GM19328 (cell line): Measurements from ENCODE around the gene LAMA4.
"Not testable (repeated sequence)": the region's sequence is repeated elsewhere in the genome, so short reads cannot be mapped to it uniquely, and the experiment has no call there.

ENCODE experiments used
- ATAC-seq: cut with Tn5 transposase; IDR thresholded peaks from one replicate; pipeline ENCODE4 v1.9.1; 2021; ENCODE audit warnings: mild to moderate bottlenecking, moderate library complexity; ENCODE audit not compliant: unreplicated experiment

LAMA4 gene

DNA sequence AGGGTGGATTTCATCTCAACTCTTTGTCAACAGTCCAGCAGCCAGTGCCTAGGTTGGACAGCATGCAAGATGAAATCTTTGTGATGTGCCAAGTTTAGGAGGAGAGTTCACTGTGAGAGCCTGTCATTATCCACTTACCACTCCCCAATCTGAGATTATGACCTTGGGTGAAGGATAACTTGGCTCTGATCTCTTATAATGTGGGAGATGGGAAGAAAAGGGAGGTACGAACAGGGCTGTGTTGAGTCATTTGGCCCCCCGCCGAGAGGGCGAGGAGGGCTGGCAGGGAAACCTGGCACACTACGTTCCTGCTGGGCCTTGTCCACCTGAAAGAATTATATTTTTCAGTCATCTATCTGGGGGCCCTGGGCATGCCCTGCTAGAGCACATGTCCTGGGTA, 35.8 kb downstream of the LAMA4 start:
- ATAC-seq = no peak

DNA sequence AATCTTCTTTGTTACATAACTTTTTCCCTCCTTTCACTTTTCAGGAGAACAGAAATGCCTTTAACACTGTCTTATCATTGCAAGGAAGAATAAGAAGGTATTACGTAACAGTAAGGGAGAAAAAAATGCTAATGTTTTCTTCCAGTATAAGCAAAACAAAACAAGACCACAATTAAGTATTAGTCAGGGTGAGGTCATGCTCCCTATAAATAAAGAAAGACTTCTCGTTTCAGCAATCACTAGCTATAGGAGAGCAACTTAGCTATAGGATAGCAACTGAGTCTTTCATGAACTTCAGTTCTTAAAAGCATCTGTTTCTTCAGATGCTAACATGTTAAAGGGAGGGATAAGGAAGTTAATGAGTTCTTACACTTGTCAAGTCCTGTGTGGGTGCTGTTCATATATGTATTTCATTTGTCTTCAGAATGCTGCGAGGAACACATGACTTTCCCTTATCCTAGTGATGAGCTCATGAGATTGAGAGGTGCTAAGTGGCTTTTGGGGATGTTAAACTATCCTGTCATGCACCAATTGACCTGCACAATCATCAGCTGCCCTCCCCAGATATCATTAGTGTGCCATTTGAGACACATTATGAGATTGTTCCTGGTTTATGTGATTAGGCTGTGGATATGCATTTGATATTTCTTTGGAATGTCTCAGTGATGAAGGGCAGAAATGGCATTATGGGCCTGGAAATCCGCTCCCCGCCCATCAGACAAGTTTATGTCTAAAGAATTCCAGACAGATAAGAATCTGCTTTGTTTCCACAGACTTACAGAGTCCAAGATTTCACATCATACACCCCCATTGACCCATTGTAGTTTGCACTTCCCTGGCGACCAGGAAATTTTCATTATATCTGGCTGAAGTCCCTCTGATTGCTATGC, 37.5 kb downstream of the LAMA4 start:
- no peak for ATAC-seq

DNA sequence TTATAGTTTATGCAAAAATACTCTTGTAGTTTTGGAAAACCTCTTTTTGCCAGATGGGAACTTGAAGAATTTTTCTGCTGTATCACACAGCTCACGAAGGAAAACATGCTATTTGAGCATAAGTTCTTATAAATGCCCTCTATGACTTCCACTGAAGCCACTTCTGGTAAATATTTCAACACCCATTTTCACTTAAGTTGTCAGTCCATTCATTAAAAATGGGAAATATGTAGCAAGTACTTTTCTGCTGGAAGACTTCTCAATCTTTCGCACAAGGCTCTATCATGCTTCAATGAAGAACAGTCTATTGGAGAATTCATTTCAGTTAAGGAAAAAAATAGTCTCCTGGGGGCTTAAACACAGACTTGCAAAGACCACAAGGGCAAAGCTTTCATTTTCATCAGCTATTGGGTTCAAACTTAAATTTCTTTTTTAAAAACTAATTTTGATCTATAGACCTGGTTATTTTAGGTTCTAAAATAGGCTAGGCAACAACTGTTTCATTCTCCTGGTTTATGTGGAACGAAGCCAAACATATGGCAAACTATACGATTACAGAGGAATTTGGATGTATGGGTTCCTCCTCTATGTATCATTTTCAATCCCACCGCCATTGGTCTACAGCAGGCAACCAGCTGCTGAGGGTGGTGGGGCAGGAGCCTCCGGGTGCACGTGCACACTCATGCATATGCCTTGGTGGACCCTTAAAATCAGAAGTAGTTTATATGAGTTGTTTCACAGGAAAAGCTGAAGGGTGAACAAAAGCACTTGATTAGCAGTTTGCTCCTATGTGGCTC, 38.7 kb downstream of the LAMA4 start:
- ATAC-seq = no peak

DNA sequence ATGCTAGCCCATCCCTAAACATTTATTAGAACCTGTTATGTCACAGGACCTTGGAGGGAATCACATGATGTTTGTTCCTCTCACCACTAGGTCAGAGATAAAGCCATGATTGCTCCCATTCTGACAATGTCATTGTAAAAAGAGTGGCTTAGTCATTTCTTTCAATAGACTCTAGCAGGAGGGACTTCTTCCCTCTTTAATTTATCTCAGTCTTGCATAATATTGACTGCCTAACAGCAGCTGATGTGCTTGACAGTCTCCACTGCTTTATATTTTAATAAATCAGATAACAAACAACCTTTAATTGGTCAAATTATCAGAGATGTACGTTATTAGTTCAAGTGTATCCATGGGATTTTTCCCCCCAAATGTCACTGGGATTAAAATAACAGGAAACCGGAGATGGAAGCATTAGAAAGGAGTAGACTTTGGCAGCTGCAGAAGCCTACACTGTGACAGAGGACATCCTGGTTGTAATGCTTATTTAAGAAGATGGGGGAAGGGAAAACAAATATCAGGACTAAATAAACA, 39.6 kb downstream of the LAMA4 start:
- ATAC-seq = no peak

DNA sequence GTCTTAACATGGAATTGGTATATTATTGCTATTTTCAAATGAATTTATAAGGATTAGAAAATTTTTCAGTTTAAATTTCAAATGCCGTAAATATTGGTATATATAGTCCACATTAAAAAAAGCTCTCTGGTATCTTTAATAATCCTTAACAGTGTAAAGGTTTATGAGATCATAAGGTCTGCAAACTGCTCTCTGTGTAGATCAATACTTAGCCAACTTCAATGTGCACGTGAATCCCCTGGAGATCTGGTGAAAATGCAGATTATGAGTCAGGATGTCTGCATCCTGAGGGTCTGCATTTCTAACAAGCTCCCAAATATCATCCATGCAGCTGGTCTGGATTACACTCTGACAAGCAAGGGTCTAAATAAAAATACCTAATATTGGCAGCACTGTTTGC, 43.5 kb downstream of the LAMA4 start:
- ATAC-seq = no peak

DNA sequence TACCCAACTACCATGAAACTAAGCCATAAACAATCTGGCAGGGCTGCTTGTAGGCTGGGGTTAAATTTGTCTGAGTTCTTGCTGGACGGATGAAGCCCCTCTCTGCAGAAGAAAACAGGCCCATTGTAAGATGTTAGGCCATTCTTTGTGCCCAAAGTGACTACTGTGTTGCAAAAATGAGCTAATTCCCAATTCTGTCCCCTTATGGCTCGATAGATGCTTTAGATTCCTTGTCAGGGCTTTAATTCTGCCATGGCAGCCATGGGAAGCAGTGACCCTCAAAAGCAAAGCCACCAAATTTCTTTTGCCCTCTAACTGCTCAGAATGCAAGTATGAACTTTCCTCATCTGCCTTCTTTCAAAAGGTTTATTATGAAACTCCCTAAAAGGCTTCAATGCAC, 45.2 kb downstream of the LAMA4 start:
- no peak for ATAC-seq

DNA sequence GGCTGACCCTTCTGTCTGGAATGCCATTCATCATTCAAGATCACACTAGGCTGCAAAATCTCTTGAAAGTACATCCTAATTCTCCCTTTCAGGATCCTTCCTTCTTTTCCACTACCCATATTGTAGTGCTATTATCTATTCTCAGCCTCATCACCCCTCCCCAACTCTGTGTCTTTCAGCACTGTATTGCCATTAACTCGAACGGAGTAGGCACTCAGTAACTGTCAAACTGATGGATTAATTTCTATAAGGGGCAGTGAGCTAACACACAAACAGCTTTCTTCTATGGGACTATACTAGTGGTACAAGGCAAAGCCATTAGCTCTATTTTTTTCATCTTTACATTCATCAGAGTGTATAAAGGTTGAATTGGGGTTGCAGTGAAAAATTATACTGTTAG, 46.6 kb downstream of the LAMA4 start:
- ATAC-seq = no peak

DNA sequence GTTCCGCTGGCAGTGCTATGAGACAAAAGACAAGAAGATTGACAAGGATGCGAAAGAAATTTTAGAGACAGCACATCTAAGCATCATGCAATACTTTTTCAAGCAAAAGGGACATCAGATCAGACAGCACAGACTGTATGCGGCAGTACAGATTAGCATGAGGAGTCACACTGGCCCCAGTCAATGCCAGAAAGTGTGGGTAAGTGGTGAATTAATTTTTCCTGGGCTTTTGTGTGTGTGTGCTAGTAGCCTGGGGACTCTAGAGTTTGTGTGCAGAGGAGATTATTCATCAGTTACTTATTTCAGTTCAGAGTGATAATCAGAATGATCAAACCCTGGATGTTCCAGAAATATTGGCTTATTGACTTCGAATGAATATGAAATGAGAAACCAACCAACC, 47.2 kb downstream of the LAMA4 start:
- ATAC-seq = no peak

DNA sequence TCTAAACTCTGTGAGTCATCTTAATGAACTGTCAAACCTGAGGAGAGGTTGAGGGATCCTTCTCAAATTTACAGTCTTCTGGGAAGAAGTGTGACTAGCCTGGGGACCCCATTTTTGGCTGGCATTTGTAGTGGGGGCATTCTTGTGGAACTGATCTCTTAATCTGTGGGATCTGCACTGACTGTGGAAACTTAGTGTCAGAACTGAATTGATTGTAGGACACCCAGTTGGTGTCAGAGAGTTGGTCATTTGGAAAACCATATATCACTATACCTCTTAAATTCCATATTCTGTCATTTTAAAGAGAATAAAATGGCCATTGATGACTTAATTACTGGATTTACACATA, 48.3 kb downstream of the LAMA4 start:
- ATAC-seq = no peak

DNA sequence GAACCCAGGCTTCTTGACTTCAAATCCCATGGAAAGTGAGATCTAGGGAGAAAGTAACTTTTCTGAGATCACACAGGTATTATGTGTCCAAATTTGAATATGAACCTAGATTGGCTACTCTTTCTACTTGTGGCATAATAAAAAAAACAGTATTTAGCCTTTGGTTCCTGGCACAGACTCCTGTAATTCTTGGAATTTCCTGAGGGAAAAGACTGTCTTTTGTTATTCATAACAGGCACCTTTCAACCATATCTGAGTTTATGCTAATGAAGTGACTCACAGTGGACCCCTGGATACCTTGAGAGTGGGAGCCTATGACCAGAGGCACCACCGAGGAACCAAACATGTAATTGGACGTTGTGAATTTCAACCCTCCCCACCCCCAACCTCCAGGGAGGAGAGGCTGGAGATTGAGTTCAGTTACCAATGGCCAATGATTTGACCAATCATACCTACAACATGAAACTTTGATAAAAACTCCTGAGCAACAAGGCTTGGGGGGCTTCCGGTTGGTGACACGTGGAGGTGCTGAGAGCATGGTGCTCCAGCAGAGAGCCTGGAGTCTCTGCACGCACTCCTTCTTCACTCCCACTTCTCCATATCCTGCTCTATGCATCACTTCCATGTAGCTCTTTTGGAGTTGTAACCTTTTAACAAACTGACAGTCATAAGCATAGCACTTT, 48.8 kb downstream of the LAMA4 start:
- ATAC-seq = no peak

DNA sequence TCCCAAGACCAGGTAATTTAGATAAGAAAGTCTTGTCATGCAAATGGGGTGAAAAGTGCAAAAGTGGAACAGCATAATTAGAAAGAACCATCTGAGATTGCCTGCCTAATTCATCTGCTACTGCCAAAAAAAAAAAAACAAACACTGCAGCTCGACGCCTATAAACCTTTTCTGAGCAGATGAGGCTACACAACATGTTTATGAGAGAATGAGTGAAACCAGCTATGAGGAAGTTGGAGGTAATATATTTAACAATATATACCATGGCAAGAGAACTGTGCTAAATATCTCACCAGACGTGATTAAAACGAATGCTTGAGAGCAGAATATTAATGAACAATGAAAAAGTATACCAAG, 50.0 kb downstream of the LAMA4 start:
- no peak for ATAC-seq

DNA sequence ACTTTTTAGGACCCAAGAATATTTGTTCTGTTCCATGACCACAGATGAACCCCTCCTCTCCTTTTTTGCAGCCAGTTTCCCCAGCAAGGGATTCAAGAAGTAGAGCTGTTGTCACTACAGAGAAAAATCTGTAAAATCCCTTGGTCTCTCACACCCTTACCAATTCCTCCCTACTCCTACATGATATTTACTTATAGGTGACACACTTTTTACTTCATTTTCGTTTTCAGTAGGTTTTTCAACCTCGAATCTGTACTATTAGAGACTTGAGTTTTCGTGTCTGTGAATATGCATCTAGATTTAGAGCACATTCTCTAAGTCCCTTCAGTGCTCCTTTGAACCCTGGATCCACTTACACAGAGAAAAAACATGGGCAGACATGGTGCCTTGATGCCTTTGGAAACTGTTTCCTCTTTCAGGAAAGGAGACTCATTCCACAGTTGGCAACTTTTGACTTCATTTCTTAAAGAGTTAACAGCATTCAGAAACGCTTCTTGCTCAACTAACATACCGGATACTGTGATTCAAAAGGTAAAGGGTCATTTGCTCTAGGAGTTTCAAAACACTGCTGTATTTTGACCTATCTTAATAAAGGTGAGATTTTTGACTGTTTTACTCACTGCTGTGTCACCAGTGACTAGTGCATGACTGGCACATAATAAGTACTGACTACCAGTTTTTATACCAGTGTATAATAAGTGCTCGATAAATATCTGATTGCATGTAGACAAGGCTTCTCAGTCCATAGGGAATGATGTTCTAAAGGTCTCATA, 50.6 kb downstream of the LAMA4 start:
- ATAC-seq = no peak

DNA sequence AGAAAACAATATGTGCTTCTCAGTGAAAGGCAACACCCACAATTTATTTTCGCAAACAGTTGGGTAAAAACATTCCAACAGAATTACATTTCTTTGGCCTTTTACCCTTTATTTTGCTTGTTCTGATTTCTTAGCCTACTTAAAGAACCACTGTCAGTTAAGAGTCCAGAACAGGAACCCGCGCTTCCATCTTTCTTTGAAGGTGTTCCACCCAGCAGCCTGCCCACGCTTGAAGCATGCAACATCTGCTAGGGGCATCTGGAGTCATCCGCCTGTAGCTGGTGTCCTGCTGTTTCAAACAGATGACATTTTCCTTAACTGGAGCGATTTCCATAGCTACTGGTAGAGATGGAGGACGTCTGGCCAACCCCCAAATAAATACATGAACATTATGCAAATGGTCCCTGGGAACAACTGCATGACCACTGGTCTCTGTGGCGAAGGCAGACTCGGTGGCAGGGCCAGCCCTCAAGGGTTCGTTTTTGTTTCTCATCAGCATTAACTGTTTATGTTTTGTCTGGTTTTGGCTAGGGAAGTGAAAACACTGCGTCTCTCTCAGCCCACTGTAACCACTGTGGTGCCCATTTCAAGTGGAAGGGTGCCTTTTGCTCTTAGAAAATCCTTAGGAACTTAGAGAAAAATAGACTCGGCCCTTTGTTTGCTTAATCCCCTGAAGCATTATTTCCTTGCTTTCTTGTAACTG, 51.6 kb downstream of the LAMA4 start:
- ATAC-seq = no peak

DNA sequence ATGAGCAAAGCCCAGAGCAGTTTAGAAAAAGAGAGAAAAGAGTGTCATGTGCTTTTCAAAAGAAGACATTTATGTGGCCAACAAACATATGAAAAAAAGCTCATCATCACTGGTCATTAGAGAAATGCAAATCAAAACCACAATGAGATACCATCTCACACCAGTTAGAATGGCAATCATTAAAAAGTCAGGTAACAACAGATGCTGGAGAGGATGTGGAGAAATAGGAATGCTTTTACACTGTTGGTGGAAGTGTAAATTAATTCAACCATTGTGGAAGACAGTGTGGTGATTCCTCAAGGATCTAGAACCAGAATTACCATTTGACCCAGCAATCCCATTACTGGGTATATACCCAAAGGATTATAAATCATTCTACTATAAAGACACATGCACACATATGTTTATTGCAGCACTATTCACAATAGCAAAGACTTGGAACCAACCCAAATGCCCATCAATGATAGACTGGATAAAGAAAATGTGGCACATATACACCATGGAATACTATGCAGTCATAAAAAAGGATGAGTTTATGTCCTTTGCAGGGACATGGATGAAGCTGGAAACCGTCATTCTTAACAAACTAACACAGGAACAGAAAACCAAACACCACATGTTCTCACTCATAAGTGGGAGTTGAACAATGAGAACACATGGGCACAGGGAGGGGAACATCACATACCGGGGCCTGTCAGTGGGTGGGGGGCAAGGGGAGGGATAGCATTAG, 54.0 kb downstream of the LAMA4 start:
- not testable (repeated sequence) for ATAC-seq

DNA sequence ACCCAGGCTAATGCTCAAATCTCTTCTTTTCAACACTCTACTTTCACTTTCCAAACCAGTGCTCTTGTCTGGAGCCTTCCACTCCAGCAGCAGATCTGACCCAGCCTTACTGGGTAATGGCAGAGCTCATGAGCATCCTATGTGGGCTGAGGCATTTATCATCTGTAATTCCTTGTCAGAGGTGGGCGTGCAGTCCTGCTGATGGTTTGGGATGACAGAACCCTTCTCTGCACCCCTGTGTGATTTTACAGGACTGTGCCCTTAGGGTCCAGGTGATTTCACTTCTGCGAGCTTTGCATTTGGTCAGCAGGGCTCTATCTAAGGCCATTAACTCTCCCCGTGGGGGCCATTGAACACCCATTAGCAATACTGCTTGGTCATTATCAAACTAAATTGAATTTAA, 55.4 kb downstream of the LAMA4 start:
- ATAC-seq = no peak

DNA sequence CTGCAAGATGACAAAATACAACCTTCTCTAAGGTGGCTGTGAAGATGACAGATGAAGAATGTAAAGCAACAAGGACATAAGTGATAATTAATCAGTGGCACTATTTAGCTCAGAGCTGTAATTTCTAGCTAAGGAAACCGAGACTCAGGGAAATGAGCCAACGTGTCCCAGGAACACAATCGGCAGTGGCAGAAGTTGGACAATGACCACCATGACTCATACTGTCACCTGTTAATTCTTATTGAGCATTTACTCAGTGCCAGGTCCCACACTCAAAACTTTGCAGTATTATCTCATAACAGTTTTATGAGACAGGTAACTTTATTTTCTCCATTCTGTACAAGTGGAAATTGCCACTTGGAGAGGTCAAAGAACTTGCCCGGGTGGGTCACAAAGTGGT, 55.8 kb downstream of the LAMA4 start:
- ATAC-seq = no peak

DNA sequence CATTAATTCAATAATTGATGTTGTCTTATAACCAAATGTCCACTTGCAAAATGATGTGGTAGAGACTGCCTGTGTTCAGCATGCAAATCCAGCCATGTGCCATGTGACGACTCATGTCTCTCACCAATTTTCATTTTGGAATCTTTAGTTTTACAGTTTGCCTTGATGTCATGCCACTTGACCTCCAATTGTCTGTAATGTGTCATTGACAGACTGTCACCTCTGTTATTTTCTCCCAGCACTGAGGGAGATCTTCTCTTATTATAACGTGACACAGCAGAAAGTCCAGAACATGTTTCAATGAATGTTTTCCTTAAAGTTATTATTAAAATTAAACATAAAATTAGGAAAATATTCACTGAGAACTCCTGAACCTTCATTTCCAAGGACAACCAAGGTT, 56.7 kb downstream of the LAMA4 start:
- no peak for ATAC-seq

DNA sequence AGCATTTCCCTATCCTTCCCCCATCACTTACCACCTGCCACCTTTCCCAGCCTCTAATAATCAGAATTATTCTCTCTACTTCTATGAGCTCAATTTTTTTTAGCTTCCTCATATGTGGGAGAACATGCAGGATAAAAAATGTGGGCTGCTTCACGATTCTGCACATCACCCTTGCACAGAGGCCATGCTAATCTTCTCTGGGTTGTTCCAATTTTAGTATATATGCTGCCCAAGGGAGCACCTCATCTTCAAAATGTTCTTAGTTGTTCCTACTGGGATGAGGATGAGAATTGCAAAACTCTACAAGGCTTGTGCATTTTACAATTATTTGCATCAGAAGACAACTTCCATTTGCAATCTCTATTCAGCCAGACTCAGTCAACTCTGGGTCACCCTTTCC, 58.1 kb downstream of the LAMA4 start:
- ATAC-seq = no peak

DNA sequence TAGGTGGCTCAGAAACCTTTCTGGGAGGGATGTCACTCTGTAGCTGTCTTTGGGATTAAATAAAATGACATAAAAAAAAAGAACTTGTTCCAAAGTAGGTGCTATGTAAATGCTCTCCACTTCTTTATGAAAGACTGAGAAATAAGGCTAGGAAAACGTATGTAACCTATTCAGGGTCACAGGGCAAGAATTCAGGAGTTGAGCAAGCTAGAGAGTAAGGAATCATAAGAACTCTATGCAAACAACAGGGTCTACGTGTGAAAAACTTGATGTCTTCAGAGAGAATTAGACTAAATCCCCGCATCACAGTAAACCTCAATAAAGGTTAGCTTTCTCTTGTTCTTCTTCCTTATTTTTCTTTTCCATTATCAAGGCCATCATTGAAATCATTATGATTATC, 59.2 kb downstream of the LAMA4 start:
- ATAC-seq = no peak

DNA sequence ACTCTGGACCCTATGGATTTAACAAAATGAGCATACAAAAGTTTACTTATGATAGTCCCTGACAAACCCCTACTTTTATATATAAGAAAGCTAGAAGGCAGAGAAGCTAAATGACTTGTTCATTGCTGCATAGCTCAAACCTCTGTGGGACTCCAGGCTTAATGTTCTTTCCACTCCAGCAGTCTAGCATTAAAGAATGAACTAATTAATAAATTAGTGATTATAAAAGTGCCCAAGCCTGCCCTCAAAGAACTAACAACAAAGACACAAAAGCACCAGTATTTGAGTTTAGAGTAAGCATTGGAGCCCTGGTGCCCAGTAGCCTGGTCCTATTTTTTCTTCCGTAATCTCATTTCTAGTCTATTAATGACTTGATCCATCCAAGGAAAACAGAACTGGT, 59.9 kb downstream of the LAMA4 start:
- no peak for ATAC-seq
